ENCODE data around the gene NOC2L.

GRCh38 chr1:959731-960362 is 791 bp upstream of the NOC2L start:
- TF ChIP-seq CTCF (IDR thresholded peaks at IDR 0.05; ENCODE audit: low read length): no peak
- no peak for TF ChIP-seq EZH2phosphoT487 (IDR thresholded peaks at IDR 0.05; ENCODE audit: low read length)
